Measurements from ENCODE around the gene BAHCC1. TPM values are rescaled to one million over a fixed set of nuclear protein-coding genes. Genes with fewer than 3 reads are reported as not detected.

Gene BAHCC1
- total RNA-seq, 1 experiment from 2014 or later, result 33.7 TPM

- Histone ChIP-seq H3K9me2 (ENCODE audit: insufficient read depth) (no peaks in the 10 kb centered on the region), H3K4me2 (no peak overlapping the region), H3K4me3 (no peak overlapping the region), H3K27ac (no peak overlapping the region), H3K4me1 (replicated peaks; ENCODE audit: insufficient read depth) (no peaks in the 10 kb centered on the region), H2AFZ (no peak overlapping the region), H3F3A (ENCODE audit: insufficient read depth, low read depth) (no peaks in the 10 kb centered on the region), H3K36me3 (ENCODE audit: low read depth) (no peaks in the 10 kb centered on the region), H3K79me2 (ENCODE audit: low read depth) (no peaks in the 10 kb centered on the region), H4K20me1 (ENCODE audit: insufficient read depth) (no peaks in the 10 kb centered on the region), H3K27me3 (ENCODE audit: insufficient read depth, low read depth) (no peaks in the 10 kb centered on the region), H3K9me3 (ENCODE audit: insufficient read depth, low read depth) (no peaks in the 10 kb centered on the region)
- BruUV-seq (replicated peaks), result no TSS peak
- intact Hi-C loops (cut with micrococcal nuclease; ENCODE audit: unreplicated experiment), result no loop called here
- no peak for TF ChIP-seq CTCF (conservative IDR thresholded peaks at IDR 0.05)
- ChIA-PET CTCF (no interaction called here), POLR2A (ENCODE audit: unreplicated experiment) (no interaction called here)
- no peak for DNase-seq
Measured at GRCh38 chr17:81456798-81457197, 61.5 kb downstream of the BAHCC1 start.

GRCh38 chr17:81457401-81457800 is 62.1 kb downstream of the BAHCC1 start:
- no TSS peak for BruUV-seq (replicated peaks)
- Histone ChIP-seq H3K36me3 (ENCODE audit: low read depth) (no peaks in the 10 kb centered on the region), H3K79me2 (ENCODE audit: low read depth) (no peaks in the 10 kb centered on the region), H3K4me3 (no peak overlapping the region), H3K9me2 (ENCODE audit: insufficient read depth) (no peaks in the 10 kb centered on the region), H3K27ac (no peak overlapping the region), H3F3A (ENCODE audit: insufficient read depth, low read depth) (no peaks in the 10 kb centered on the region), H3K4me1 (replicated peaks; ENCODE audit: insufficient read depth) (no peaks in the 10 kb centered on the region), H4K20me1 (ENCODE audit: insufficient read depth) (no peaks in the 10 kb centered on the region), H2AFZ (no peak overlapping the region), H3K9me3 (ENCODE audit: insufficient read depth, low read depth) (no peaks in the 10 kb centered on the region), H3K27me3 (ENCODE audit: insufficient read depth, low read depth) (no peaks in the 10 kb centered on the region), H3K4me2 (no peak overlapping the region)
- TF ChIP-seq CTCF (conservative IDR thresholded peaks at IDR 0.05) (no peak), EZH2 (IDR thresholded peaks at IDR 0.05; ENCODE audit: low read depth) (no peak)
- ChIA-PET POLR2A (ENCODE audit: unreplicated experiment) (no interaction called here), CTCF (no interaction called here)
- DNase-seq, result no peak
- intact Hi-C loops (cut with micrococcal nuclease; ENCODE audit: unreplicated experiment), result no loop called here

- H4K20me1 ChIP-seq (ENCODE audit: insufficient read depth), result no peaks in the 10 kb centered on the region
- no peaks in the 10 kb centered on the region for H3K36me3 ChIP-seq (ENCODE audit: low read depth)
- H3K79me2 ChIP-seq (ENCODE audit: low read depth), result no peaks in the 10 kb centered on the region
- H3K4me2 ChIP-seq, result no peak overlapping the region
- no peaks in the 10 kb centered on the region for H3K9me3 ChIP-seq (ENCODE audit: insufficient read depth, low read depth)
- H2AFZ ChIP-seq, result no peak overlapping the region
- no peak for DNase-seq
- H3F3A ChIP-seq (ENCODE audit: insufficient read depth, low read depth), result no peaks in the 10 kb centered on the region
- H3K4me1 ChIP-seq (replicated peaks; ENCODE audit: insufficient read depth), result no peaks in the 10 kb centered on the region
- BruUV-seq (replicated peaks), result no TSS peak
- intact Hi-C loops (cut with micrococcal nuclease; ENCODE audit: unreplicated experiment), result no loop called here
- no peaks in the 10 kb centered on the region for H3K9me2 ChIP-seq (ENCODE audit: insufficient read depth)
- H3K27ac ChIP-seq, result no peak overlapping the region
- ChIA-PET CTCF (no interaction called here), POLR2A (ENCODE audit: unreplicated experiment) (no interaction called here)
- no peak for TF ChIP-seq CTCF (conservative IDR thresholded peaks at IDR 0.05)
- TF ChIP-seq EZH2 (IDR thresholded peaks at IDR 0.05; ENCODE audit: low read depth), result no peak
- H3K4me3 ChIP-seq, result no peak overlapping the region
- no peaks in the 10 kb centered on the region for H3K27me3 ChIP-seq (ENCODE audit: insufficient read depth, low read depth)
Measured at GRCh38 chr17:81457917-81458555, 62.8 kb downstream of the BAHCC1 start.
